NB4 (cell line): Measurements from ENCODE around the gene GABRB3.

ENCODE experiments used
- CTCF ChIP-seq: IDR thresholded peaks from one replicate; pipeline ENCODE4 v1.5.1; 2012; ENCODE audit warnings: low read depth, low read length
- MAX ChIP-seq: IDR thresholded peaks from 2 replicates; pipeline ENCODE4 v1.6.1; 2011; ENCODE audit warnings: low read depth, low read length
- MYC ChIP-seq: IDR thresholded peaks from 2 replicates; pipeline ENCODE4 v1.6.1; 2011; ENCODE audit warnings: low read depth, low read length
- POLR2A ChIP-seq: IDR thresholded peaks from 2 replicates; pipeline ENCODE4 v1.6.1; 2011; ENCODE audit warnings: mild to moderate bottlenecking; ENCODE audit not compliant: insufficient read length; ENCODE audit errors: extremely low read depth

- TF ChIP-seq POLR2A (no peak), CTCF (no peak), MAX (no peak), MYC (no peak)
Measured at GRCh38 chr15:26571346-26571745, 201.5 kb downstream of the GABRB3 start.
